K562 (cell line): Measurements from ENCODE around the gene GPR15. TPM values are rescaled to one million over a fixed set of nuclear protein-coding genes. Genes with fewer than 3 reads are reported as not detected.

Experiments
- EWSR1 ChIP-seq: fragments of 450-650 bp; IDR thresholded peaks from 2 replicates; pipeline ENCODE4 v1.6.1; 2018; ENCODE audit warnings: borderline replicate concordance, mild to moderate bottlenecking, low read depth, moderate library complexity; ENCODE audit not compliant: partially characterized antibody
- FOXJ3 ChIP-seq: sonication (generic); formaldehyde crosslinking; IDR thresholded peaks from 2 replicates; pipeline ENCODE4 v1.4.0; 2020; ENCODE audit warnings: mild to moderate bottlenecking, missing genetic modification reagents
- HSF4 ChIP-seq: fragments of 250-450 bp; sonication (Bioruptor Pico); IDR thresholded peaks from 2 replicates; pipeline ENCODE4 v2.1.2; 2022; ENCODE audit warnings: mild to moderate bottlenecking, moderate library complexity, borderline replicate concordance
- KLF16 ChIP-seq: IDR thresholded peaks from 2 replicates; pipeline ENCODE4 v1.6.1; 2016; ENCODE audit warnings: antibody characterized with exemption
- MTA1 ChIP-seq: fragments of 450-650 bp; IDR thresholded peaks from 2 replicates; pipeline ENCODE4 v1.6.1; 2017; ENCODE audit warnings: borderline replicate concordance
- MYNN ChIP-seq, 2 experiments: sonication (generic); formaldehyde crosslinking in 1 of 2; IDR thresholded peaks; 2 replicates each; pipeline versions ENCODE4 v1.5.0 to v1.6.1; 2016 to 2020; ENCODE audit warnings: antibody characterized with exemption in 1 of 2, missing genetic modification reagents in 1 of 2
- NR2C1 ChIP-seq, 2 experiments: fragments of 450-650 bp; IDR thresholded peaks; 2 replicates each; pipeline ENCODE4 v1.6.1; 2017; ENCODE audit warnings: mild to moderate bottlenecking in 2 of 2, antibody characterized with exemption in 1 of 2, inconsistent platforms in 1 of 2, missing compliant biosample characterization in 1 of 2, missing genetic modification characterization in 1 of 2
- PHF8 ChIP-seq: fragments of 200-600 bp; sonication (generic); IDR thresholded peaks from 2 replicates; pipeline ENCODE4 v1.6.1; 2012; ENCODE audit warnings: mixed run types, mild to moderate bottlenecking, inconsistent platforms, low read length, moderate library complexity, borderline replicate concordance
- PRPF4 ChIP-seq: fragments of 200-400 bp; formaldehyde crosslinking; IDR thresholded peaks from one replicate; pipeline ENCODE4 v1.6.1; 2017; ENCODE audit warnings: low read length, low read depth, mild to moderate bottlenecking; ENCODE audit not compliant: insufficient read depth, poor library complexity, severe bottlenecking
- SIN3B ChIP-seq: fragments of 450-650 bp; IDR thresholded peaks from 2 replicates; pipeline ENCODE4 v1.6.1; 2017; ENCODE audit warnings: low read depth, mild to moderate bottlenecking, moderate library complexity
- SREBF1 ChIP-seq: fragments of 150-350 bp; IDR thresholded peaks from 2 replicates; pipeline ENCODE4 v1.6.1; 2014; ENCODE audit warnings: antibody characterized with exemption, low read depth, low read length, borderline replicate concordance
- ZNF124 ChIP-seq: sonication (generic); formaldehyde crosslinking; IDR thresholded peaks from 2 replicates; pipeline ENCODE4 v1.8.1; 2022; ENCODE audit warnings: missing genetic modification reagents
- ZNF253 ChIP-seq: fragments of 250-450 bp; sonication (Bioruptor Pico); conservative IDR thresholded peaks from 2 replicates; pipeline ENCODE4 v1.6.1; 2021; ENCODE audit warnings: mild to moderate bottlenecking
- ZNF41 ChIP-seq: fragments of 250-450 bp; sonication (Bioruptor Pico); conservative IDR thresholded peaks from 2 replicates; pipeline ENCODE4 v1.4.0; 2020; ENCODE audit warnings: mild to moderate bottlenecking
- polyA plus RNA-seq, 8 experiments: library from polyadenylated mRNA; depleted of rRNA in 4 of 8; stranded (reverse) in 5 of 8; unstranded in 3 of 8; fragments of >200 nt; fragmentation: Nextera tagmentation in 2 of 8; fragmentation: Illumina TruSeq in 1 of 8; extraction: Ambion mirVana in 2 of 8; extraction: Trizol in 1 of 8; gene quantifications; 2 replicates each; pipeline versions ENCODE4 v1.2.1 to v1.2.3, GENCODE V29; 2011 to 2014; ENCODE audit warnings: inconsistent platforms in 1 of 8, missing spikeins in 1 of 8
- total RNA-seq, 7 experiments: library from RNA; depleted of rRNA in 6 of 7; stranded (reverse); fragments of >200 nt in 6 of 7; fragmentation: Illumina TruSeq in 2 of 7; extraction: Trizol in 2 of 7; gene quantifications; 2 replicates each; pipeline versions ENCODE4 v1.2.1 to v1.2.3, GENCODE V29; 2011 to 2021; ENCODE audit warnings: low replicate concordance in 1 of 7
- TF ChIP-seq, protein P1 (sequence below), 2 experiments: IDR thresholded peaks in 1 of 2; conservative IDR thresholded peaks in 1 of 2; 2 replicates each; pipeline ENCODE4 v1.6.1; 2016; ENCODE audit warnings: low read depth in 2 of 2, mild to moderate bottlenecking in 1 of 2, missing compliant biosample characterization in 1 of 2, missing genetic modification characterization in 1 of 2, moderate library complexity in 1 of 2
- TF ChIP-seq, protein P2 (sequence below): sonication (generic); IDR thresholded peaks from 2 replicates; pipeline ENCODE4 v1.6.1; 2016
- TF ChIP-seq, protein P3 (sequence below): sonication (generic); formaldehyde crosslinking; IDR thresholded peaks from 2 replicates; pipeline ENCODE4 v1.8.1; 2022; ENCODE audit warnings: missing genetic modification reagents
- TF ChIP-seq, protein P4 (sequence below): fragments of 450-650 bp; IDR thresholded peaks from 2 replicates; pipeline ENCODE4 v1.7.1; 2018; ENCODE audit warnings: mild to moderate bottlenecking, low read depth; ENCODE audit not compliant: partially characterized antibody

GPR15 gene
- total and polyA plus RNA-seq, 9 of the 15 experiments (the other 6 are each of a cell fraction or from before 2014, with no cell fraction given), result 0.13 TPM; not detected in 8

DNA sequence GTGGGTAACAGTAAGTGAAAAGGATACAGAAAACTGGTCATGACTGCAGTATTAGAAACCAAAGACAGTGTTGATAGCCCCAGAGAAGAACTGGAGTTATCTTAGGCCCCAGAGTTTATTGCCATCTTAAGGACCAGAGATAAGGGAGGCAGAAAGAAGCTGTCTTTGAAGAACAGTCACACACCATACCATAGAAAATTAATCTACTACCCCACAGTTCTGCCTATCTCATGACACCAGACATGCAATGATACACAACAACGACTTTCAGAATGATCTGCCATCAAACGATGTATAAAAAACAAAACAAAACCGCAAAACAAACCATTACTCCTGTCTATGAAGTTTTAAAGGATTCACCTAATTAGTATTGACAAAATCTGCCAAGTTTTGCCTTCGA lies 52.0 kb downstream of the GPR15 start (continued):
- TF ChIP-seq, protein P1, sequence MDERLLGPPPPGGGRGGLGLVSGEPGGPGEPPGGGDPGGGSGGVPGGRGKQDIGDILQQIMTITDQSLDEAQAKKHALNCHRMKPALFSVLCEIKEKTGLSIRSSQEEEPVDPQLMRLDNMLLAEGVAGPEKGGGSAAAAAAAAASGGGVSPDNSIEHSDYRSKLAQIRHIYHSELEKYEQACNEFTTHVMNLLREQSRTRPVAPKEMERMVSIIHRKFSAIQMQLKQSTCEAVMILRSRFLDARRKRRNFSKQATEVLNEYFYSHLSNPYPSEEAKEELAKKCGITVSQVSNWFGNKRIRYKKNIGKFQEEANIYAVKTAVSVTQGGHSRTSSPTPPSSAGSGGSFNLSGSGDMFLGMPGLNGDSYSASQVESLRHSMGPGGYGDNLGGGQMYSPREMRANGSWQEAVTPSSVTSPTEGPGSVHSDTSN (CRISPR knock-in tag; IDR thresholded peaks at IDR 0.05; ENCODE audit: low read depth), result no peak
- TF ChIP-seq, protein P1 (tag; conservative IDR thresholded peaks at IDR 0.05; ENCODE audit: low read depth), result peak; percentile 68
- no peak for TF ChIP-seq ZNF124 (CRISPR knock-in tag)
- TF ChIP-seq EWSR1, result no peak
- TF ChIP-seq MTA1, result peak; percentile 87
- TF ChIP-seq ZNF41 (CRISPR knock-in tag), result no peak
- TF ChIP-seq, protein P2, sequence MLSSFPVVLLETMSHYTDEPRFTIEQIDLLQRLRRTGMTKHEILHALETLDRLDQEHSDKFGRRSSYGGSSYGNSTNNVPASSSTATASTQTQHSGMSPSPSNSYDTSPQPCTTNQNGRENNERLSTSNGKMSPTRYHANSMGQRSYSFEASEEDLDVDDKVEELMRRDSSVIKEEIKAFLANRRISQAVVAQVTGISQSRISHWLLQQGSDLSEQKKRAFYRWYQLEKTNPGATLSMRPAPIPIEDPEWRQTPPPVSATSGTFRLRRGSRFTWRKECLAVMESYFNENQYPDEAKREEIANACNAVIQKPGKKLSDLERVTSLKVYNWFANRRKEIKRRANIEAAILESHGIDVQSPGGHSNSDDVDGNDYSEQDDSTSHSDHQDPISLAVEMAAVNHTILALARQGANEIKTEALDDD, result no peak; the same call in 1 of the 2 replicates
- TF ChIP-seq KLF16, result peak; percentile 98
- TF ChIP-seq PHF8, result no peak
- TF ChIP-seq SREBF1, result no peak
- no peak for TF ChIP-seq PRPF4
- TF ChIP-seq NR2C1 (IDR thresholded peaks at IDR 0.05), result no peak
- peak; percentile 53; the same call in 1 of the 2 replicates for TF ChIP-seq NR2C1 (tag; IDR thresholded peaks at IDR 0.05)
- TF ChIP-seq ZNF253 (CRISPR knock-in tag), result no peak
- no peak for TF ChIP-seq HSF4 (CRISPR knock-in tag)
- no peak for TF ChIP-seq SIN3B
- TF ChIP-seq FOXJ3 (CRISPR knock-in tag), result no peak
- TF ChIP-seq, protein P3, sequence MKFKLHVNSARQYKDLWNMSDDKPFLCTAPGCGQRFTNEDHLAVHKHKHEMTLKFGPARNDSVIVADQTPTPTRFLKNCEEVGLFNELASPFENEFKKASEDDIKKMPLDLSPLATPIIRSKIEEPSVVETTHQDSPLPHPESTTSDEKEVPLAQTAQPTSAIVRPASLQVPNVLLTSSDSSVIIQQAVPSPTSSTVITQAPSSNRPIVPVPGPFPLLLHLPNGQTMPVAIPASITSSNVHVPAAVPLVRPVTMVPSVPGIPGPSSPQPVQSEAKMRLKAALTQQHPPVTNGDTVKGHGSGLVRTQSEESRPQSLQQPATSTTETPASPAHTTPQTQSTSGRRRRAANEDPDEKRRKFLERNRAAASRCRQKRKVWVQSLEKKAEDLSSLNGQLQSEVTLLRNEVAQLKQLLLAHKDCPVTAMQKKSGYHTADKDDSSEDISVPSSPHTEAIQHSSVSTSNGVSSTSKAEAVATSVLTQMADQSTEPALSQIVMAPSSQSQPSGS (CRISPR knock-in tag), result no peak
- TF ChIP-seq MYNN (IDR thresholded peaks at IDR 0.05), result peak; percentile 73; the same call in 1 of the 2 replicates
- no peak for TF ChIP-seq MYNN (CRISPR knock-in tag; IDR thresholded peaks at IDR 0.05)
- TF ChIP-seq, protein P4, sequence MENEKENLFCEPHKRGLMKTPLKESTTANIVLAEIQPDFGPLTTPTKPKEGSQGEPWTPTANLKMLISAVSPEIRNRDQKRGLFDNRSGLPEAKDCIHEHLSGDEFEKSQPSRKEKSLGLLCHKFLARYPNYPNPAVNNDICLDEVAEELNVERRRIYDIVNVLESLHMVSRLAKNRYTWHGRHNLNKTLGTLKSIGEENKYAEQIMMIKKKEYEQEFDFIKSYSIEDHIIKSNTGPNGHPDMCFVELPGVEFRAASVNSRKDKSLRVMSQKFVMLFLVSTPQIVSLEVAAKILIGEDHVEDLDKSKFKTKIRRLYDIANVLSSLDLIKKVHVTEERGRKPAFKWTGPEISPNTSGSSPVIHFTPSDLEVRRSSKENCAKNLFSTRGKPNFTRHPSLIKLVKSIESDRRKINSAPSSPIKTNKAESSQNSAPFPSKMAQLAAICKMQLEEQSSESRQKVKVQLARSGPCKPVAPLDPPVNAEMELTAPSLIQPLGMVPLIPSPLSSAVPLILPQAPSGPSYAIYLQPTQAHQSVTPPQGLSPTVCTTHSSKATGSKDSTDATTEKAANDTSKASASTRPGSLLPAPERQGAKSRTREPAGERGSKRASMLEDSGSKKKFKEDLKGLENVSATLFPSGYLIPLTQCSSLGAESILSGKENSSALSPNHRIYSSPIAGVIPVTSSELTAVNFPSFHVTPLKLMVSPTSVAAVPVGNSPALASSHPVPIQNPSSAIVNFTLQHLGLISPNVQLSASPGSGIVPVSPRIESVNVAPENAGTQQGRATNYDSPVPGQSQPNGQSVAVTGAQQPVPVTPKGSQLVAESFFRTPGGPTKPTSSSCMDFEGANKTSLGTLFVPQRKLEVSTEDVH, result peak; percentile 31
